GM10266 (cell line): ENCODE results near the gene TACC2.

ENCODE experiments used
- DNase-seq: peaks from one replicate; pipeline ENCODE4 v3.0.0; 2012; ENCODE audit errors: extremely low spot score
- CTCF ChIP-seq: IDR thresholded peaks from 2 replicates; pipeline ENCODE4 v1.5.1; 2012; ENCODE audit warnings: mild to moderate bottlenecking, low read depth; ENCODE audit not compliant: control insufficient read depth, insufficient read depth; ENCODE audit errors: missing control alignments

The TACC2 gene

GRCh38 chr10:122264931-122265330, 276.0 kb downstream of the TACC2 start:
- DNase-seq, result no peak
- TF ChIP-seq CTCF, result no peak

- TF ChIP-seq CTCF, result no peak
- DNase-seq, result no peak
Observed at GRCh38 chr10:122265896-122266295, 276.9 kb downstream of the TACC2 start.

DNA sequence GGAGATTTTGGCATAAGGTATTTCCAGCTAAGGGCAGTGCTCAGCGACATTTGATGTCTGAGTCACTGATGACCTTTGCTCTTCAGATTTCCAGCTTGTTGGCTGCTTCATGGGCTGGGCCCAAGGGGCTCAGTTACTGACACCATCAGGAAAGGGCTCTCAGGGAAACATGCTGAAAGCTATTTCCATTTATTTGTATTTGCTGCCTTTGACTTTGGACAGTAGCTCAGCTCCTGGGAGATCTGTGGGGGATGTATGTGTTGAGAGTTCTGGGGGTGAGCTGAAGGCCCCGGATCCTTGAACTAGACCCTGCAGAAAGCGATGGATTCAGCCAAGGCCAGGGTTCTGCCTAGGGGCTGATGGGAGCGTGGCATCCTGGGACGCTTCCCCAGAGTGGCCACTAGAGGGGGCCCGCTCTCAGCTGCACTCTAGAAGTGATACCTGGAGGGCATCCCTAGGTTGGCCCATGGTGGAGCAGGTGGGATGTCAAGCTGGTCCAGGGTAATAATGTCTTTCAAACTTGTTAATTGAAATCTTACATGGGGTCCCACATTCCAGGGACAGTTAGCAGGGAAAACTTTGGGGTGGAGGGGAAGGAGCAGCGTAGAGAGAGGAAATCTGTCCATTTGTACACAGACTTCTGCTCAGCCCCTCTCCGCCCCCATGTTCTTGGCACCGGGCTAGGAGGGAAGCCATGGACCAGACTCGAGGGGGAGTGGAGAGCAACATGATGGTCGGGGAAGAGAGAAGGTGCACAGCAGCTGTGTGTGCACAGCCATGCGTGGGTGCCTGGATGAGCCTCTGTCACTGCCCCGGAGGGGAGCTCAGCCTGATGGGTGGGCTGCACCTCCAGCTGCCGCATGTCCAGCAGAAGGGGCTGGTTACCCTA, 279.1 kb downstream of the TACC2 start:
- peak; percentile 75 for DNase-seq
- peak; percentile 90 for TF ChIP-seq CTCF

GRCh38 chr10:122269059-122269687, 280.2 kb downstream of the TACC2 start:
- no peak for DNase-seq
- no peak for TF ChIP-seq CTCF

DNA sequence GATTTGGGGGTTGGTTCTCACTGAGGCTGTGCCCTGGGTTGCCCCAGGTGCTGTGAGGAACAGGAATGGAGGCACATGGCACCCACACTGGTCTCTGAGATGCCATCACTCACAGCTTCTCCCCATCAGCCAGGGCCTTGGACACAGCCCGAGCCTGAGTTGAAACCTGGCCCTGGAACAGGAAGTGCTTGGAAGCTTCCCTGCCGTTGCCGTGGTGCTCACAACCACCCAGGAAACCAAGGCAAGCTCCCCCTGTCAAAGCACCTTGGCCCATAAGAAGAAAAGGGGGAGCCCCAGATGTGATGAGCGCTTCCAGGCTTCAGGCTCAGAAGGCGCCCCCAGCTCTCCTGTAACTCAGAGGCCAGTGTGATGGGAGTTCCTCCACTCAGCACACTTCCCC, 282.1 kb downstream of the TACC2 start, which contains the start of gene BTBD16:
BTBD16 (plus strand) TSS at position 221 of the 400 bp plus-strand sequence. CDS start 3,786 bp downstream, outside the sequence.
- TF ChIP-seq CTCF, result no peak
- no peak for DNase-seq

DNA sequence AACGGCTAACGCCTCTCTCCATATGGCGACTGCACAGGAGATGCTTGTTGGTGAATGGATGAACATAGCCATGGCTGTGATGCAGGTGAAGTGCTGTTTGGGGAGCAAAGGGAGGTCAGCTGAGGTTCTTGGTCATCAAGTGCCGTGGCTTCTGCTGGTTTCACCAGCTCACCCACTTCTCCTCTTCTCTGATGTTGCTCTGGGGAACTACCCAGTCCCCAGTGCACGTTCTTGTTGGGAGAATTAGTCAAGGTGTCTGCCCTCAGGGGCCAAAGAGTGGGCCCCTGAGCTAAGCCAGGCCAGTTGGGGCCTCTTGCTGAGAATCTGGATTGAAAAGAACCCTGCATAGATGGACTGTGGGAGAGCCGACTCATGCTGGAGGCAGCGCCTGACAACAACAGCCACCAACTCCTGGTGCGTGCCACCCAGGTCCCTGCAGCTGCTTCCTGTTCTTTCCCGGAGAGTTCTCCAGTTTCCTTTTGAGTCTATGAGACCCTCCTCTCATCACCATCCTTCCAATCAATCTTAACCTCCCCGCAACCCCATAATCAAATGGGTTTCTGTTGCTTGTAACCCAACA, 285.1 kb downstream of the TACC2 start:
- DNase-seq, result no peak

More for the DNA sequence above, 285.1 kb downstream of the TACC2 start:
- TF ChIP-seq CTCF, result no peak
